GM21381 (cell line): Measurements from ENCODE around the gene CEP85.
A peak's percentile ranks its signal among the peaks of the same experiment; 100 is the strongest.
"Not testable (repeated sequence)": the region's sequence is repeated elsewhere in the genome, so short reads cannot be mapped to it uniquely, and the experiment has no call there.

Source experiments
- ATAC-seq: cut with Tn5 transposase; IDR thresholded peaks from one replicate; pipeline ENCODE4 v1.9.1; 2021; ENCODE audit warnings: mild to moderate bottlenecking, moderate library complexity; ENCODE audit not compliant: unreplicated experiment

Gene CEP85

GRCh38 chr1:26220199-26220912 lies 13.6 kb upstream of the CEP85 start:
- no peak for ATAC-seq

DNA sequence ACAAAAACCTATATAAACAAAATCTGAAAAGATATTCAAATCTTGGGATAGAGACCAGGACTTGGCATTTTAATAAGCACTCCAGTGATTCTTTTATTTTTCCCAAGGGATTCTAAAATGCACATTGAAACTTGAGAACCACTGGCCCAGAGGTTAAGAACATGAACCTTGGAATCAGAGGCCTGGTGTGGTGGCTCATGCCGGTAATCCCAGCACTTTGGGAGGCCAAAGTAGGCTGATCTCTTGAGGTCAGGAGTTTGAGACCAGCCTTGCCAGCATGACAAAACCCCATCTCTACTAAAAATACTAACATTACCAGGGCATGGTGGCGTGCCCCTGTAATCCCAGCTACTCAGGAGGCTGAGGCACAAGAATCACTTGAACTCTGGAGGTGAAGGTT lies 12.9 kb upstream of the CEP85 start:
- no peak for ATAC-seq

GRCh38 chr1:26224606-26225005 lies 9.4 kb upstream of the CEP85 start:
- ATAC-seq, result no peak

GRCh38 chr1:26225033-26225831 lies 8.8 kb upstream of the CEP85 start:
- no peak for ATAC-seq

- not testable (repeated sequence) for ATAC-seq
Measured at GRCh38 chr1:26230682-26231081, 3.3 kb upstream of the CEP85 start.

GRCh38 chr1:26234644-26235370 lies 807 bp downstream of the CEP85 start:
- ATAC-seq, result peak; percentile 1

- ATAC-seq, result no peak
Measured at GRCh38 chr1:26237230-26237966, 3.4 kb downstream of the CEP85 start.

DNA sequence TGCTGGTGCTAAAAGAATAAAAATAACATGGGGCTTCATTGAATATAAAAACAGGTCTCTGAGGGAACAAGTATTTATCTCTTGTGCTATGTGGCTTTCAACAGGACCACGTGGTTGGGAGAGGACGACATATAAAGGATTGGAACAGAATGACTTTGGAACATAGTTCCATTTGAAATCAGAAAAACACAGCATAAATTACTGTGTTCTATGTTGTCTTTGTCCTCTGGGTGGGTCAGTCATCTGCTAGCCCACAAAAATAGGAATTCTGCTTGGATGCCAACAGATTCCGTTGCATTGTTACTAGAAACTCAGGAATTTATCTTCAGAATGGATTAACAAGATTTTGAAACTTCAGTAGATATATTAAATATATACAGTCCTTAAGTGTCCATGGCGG lies 5.9 kb downstream of the CEP85 start:
- no peak for ATAC-seq

DNA sequence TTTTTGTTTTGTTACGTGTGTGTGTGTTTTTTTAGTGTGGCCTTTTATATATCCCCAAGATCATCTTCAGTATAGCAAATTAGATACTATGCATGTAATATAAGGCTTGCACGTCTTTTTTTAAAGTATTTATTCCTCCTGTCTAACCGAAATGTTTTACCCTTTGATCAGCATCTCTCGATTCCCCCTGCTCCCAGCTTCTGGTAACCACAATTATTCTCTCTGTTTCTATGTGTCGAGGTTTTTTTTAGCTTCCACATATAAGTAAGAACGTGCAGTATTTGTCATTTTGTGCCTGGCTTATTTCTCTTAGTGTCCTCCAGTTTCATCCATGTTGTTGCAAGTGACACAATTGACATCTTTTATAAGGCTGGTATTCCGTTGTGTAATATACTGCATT lies 18.7 kb downstream of the CEP85 start:
- no peak for ATAC-seq

- ATAC-seq, result no peak
Measured at GRCh38 chr1:26254404-26254803, 20.4 kb downstream of the CEP85 start.

DNA sequence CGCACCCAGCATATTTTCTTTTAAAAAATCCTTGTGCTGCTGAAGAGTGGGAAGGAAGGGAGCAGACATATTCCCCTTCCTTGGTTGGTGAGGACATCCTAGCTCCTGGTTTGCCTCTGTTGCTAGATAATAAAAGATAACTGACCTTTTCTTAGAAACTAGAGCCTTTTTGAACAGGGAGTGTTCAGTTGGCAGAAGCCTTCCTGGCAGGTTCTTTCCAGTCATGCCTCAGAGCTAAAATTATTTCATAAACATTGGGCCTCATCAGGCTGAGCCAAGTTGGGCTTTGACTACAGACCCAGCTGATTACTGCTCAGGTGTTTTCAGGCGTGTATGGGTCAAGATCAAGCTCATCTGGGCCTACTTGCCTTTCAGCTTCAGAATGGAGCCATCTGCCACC lies 23.2 kb downstream of the CEP85 start:
- no peak for ATAC-seq

DNA sequence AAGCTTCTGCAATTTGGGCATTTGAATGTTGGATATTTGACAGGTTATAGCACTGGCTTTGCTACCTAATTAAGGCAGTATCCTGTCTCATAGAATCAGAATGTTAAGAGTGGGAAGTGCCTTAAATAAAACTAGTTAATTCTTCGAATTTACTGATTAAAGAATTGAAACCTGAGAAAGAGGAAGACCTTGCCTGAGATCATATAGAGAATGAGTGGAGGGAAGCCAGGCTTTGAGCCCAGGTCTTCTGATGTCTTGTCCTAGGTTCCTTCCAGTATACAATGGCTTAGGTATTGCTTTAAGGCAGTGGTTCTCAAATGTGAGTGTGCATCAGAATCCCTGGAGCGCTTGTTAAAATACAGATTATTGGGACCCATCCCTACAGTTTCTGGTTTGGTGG lies 25.0 kb downstream of the CEP85 start:
- ATAC-seq, result no peak

GRCh38 chr1:26259578-26259977 lies 25.6 kb downstream of the CEP85 start:
- no peak for ATAC-seq

GRCh38 chr1:26263212-26263611 lies 29.2 kb downstream of the CEP85 start:
- ATAC-seq, result no peak

- no peak for ATAC-seq
Measured at GRCh38 chr1:26265405-26265804, 31.4 kb downstream of the CEP85 start.

DNA sequence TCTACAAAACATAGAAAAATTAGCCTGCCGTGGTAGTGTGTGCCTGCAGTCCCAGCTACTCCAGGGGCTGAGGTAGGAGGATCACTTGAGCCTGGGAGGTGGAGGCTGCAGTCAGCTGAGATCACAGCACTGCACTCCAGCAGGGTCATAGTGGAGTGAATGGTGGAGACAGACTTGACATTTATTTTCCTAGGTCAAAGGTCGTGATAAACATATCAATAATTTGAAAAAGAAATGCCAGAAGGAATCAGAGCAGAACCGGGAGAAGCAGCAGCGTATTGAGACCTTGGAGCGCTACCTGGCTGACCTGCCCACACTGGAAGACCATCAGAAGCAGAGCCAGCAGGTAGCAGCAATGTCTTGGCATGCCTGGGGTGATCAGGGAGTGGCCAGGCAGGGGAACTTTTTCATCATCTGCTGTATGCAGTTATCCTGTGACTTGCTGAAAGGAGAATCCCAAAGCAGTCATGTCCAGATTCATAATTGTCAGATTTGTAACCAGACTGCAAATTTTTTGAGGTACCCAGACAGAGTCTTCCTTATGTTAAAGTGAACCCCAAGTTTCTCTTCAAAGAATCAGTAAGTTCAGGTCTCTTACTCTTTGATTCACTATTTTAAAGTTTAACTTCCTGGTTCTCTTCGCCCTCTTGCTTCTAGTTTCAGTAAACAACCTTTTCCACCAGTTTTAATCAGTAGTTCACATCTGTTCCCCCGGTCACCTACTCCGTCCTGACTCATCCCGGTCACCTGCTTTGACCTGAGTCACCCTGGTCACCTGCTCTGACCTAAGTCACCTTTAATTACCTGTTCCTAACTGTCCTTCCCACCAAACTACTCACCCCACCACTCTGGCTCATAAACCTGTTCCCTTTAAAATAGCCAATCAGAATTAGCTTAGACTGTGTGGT lies 34.5 kb downstream of the CEP85 start:
- no peak for ATAC-seq

GRCh38 chr1:26269198-26269550 lies 35.2 kb downstream of the CEP85 start:
- ATAC-seq, result no peak

- ATAC-seq, result no peak
Measured at GRCh38 chr1:26274801-26275425, 40.9 kb downstream of the CEP85 start.

DNA sequence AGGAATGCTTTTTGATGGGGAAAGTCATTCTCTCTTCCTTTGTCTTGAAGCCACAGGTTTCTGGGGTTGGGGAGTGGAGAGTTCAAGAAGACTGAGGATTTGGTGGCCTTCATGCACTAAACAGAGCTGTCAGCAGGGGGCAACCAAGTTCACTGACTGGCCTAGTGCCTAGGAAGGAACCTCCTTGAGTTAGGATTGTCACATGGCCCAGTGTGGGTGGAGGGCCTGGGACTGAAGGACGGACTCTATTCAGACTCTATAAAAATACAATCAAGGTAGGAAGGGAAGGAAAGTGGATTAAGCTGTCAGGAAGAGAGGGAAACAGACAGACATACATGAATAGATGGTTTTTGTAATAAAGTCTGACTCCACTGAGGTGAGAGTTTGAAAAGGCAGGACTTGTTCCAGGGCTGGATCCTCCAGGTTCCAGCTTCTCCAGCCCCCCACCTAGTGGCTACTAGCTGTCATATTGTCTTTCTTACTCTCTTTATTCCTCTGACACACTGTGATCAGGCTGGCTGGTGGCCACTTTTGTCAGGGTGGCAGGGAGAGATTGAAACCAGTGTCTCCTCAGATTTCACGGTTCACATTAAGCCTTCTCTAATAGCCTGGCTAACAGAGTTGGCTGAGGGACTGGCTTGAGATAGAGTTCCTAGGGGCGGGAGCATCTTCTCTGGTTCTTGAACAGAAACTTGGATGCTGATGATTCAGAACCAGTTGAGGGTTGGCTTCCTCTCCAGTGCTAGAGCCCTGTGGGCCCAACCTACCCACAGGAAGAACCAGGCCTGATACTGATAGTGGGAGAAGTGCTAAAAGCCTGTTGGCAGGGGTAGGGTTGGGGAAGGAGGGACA lies 41.8 kb downstream of the CEP85 start:
- no peak for ATAC-seq
